Measurements from ENCODE around the gene CBL. TPM values are rescaled to one million over a fixed set of nuclear protein-coding genes. Genes with fewer than 3 reads are reported as not detected.
A peak's percentile ranks its signal among the peaks of the same experiment; 100 is the strongest.

CBL gene
- total RNA-seq, 1 experiment from 2014 or later = 56.4 TPM

DNA sequence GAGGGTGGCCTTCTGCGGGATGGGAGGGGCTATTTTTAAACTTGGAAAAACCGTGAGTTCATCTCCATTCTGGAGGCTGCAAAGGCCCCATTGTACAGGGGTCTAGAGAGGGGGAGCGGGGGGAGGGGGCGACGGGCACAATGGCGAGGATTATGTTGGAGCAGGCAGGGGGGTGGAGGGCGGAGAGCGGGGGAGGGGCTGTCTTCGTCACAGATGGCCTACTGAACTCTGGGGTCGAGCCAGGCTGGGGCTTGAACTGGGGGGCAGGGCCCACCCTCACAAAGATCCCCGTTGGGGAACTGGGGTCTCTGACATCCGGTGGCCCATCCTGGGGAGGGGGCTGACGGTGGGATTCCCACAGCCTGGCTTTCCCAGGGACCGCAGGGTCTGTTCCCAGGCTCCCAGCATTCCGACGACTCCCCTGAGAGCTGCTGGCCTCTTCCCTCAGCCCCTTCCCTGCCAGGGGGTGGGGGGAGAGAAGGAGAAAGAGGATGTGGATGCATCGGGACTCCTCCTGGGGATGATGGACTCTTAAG is 114.2 kb downstream of the CBL start:
- Histone ChIP-seq H3K4me1 (ENCODE audit: insufficient read depth, low read length) (peaks cover 15% of the 10 kb centered on the region; the same call in 1 of the 2 replicates), H2BK5ac (ENCODE audit: insufficient read length, low read length) (no peak overlapping the region), H3K4ac (ENCODE audit: low read depth, low read length) (no peak overlapping the region), H3K4me2 (ENCODE audit: insufficient read depth, insufficient read length, low read length) (peak overlapping the region; percentile 72), H3K23ac (ENCODE audit: insufficient read length, low read depth, low read length) (no peak overlapping the region), H3K18ac (ENCODE audit: insufficient read length, low read depth, low read length) (peak overlapping the region; percentile 47), H4K5ac (ENCODE audit: insufficient read length, low read depth, low read length) (no peak overlapping the region), H3K9me3 (ENCODE audit: control insufficient read depth, low read depth, low read length) (no peaks in the 10 kb centered on the region), H3K56ac (ENCODE audit: insufficient read length, low read depth, low read length) (no peak overlapping the region), H2BK12ac (ENCODE audit: insufficient read length, low read depth, low read length) (no peak overlapping the region), H3K9ac (ENCODE audit: extremely low read depth, insufficient read length, low read length) (no peak overlapping the region), H2AFZ (ENCODE audit: low read length) (no peak overlapping the region), H2BK120ac (ENCODE audit: low read depth, low read length, poor library complexity, severe bottlenecking) (no peak overlapping the region), H3K27me3 (ENCODE audit: insufficient read depth, low read length) (peaks cover 9% of the 10 kb centered on the region; the same call in 1 of the 2 replicates), H2BK20ac (ENCODE audit: low read depth, low read length, poor library complexity, severe bottlenecking) (no peak overlapping the region), H3K23me2 (ENCODE audit: insufficient read length, low read depth, low read length, poor library complexity, severe bottlenecking) (peaks cover 32% of the 10 kb centered on the region), H4K91ac (ENCODE audit: insufficient read length, low read depth, low read length) (no peak overlapping the region), H3K79me1 (ENCODE audit: insufficient read depth, low read depth, low read length, poor library complexity, severe bottlenecking) (no peaks in the 10 kb centered on the region), H3K27ac (ENCODE audit: insufficient read length, low read depth, low read length) (no peak overlapping the region), H2BK15ac (ENCODE audit: low read depth, low read length) (no peak overlapping the region), H2AK5ac (ENCODE audit: insufficient read length, low read length) (no peak overlapping the region), H4K8ac (replicated peaks; ENCODE audit: insufficient read length, low read depth, low read length) (no peak overlapping the region), H3K14ac (ENCODE audit: insufficient read depth, low read length) (peak overlapping the region; percentile 10; the same call in 1 of the 2 replicates), H4K20me1 (ENCODE audit: control insufficient read depth, insufficient read depth, insufficient read length) (no peaks in the 10 kb centered on the region), H3K79me2 (ENCODE audit: insufficient read depth, low read length) (no peaks in the 10 kb centered on the region), H3T11ph (ENCODE audit: low read length) (no peak overlapping the region)
- TF ChIP-seq CTCF (conservative IDR thresholded peaks at IDR 0.05) = no peak
- H3K27ac Mint-ChIP-seq = no peak overlapping the region
- WGBS (ENCODE audit: extremely low coverage, insufficient read length, low lambda C conversion rate) = no CpG with 5 or more reads among the region's 17 CpGs
- peaks cover 46 to 48% of the 10 kb centered on the region in 2 experiments for H3K4me1 Mint-ChIP-seq
- peak; percentile 54 for DNase-seq
- H3K27me3 Mint-ChIP-seq (ENCODE audit: low read depth) = peaks cover 25% of the 10 kb centered on the region
- peak overlapping the region; percentile 54 to 61; a peak in 4 of 5 replicates for H3K4me3 Mint-ChIP-seq
- H3K36me3 Mint-ChIP-seq (ENCODE audit: insufficient read depth in 1 of 3, low read depth in 3 of 3) = no peaks in the 10 kb centered on the region
- no peaks in the 10 kb centered on the region; a peak in 1 of 5 replicates for H3K9me3 Mint-ChIP-seq

All from H9 (cell line).